ENCODE measurements around the gene BARD1. TPM values are rescaled to one million over a fixed set of nuclear protein-coding genes. Genes with fewer than 3 reads are reported as not detected.

BARD1 gene
- total RNA-seq, 1 experiment from 2014 or later = 26.1 TPM

DNA sequence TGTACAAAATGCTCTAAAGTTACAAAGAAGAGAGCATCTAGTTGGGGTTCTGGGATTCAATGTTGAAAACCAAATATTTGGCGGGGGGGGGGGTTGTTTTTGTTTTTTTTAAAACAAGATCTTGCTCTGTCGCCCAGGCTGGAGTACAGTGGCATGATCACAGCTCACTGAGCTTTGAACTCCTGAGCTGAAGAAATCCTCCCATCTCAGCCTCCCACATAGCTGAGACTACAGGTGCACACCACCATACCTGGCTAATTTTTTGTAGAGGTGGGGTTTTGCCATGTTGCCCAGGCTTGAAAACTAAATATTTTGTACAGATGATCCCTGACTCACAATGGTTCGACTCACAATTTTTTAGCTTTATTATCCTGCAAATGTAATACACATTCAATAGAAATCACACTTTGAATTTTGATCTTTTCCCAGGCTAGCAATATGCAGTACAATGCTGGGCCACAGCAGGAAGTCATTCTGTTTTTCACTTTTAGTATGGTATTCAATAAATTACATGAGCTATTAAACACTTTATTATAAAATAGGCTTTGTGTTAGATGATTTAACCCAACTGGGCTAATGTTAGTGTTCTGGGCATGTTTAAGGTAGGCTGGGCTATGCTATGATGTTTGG is 7.6 kb downstream of the BARD1 start:
- Mint-ChIP-seq H3K27ac (ENCODE audit: unreplicated experiment) (no peak overlapping the region), H3K36me3 (ENCODE audit: insufficient read depth, unreplicated experiment) (peaks cover 24% of the 10 kb centered on the region), H3K9me3 (ENCODE audit: unreplicated experiment) (no peaks in the 10 kb centered on the region), H3K4me1 (ENCODE audit: low read depth, unreplicated experiment) (peaks cover 15% of the 10 kb centered on the region), H3K4me3 (ENCODE audit: unreplicated experiment) (no peak overlapping the region), H3K27me3 (ENCODE audit: insufficient read depth, unreplicated experiment) (no peaks in the 10 kb centered on the region)
- BruUV-seq (replicated peaks) = no TSS peak
- Histone ChIP-seq H3K27me3 (replicated peaks; ENCODE audit: control insufficient read depth, insufficient read depth, low read length) (no peaks in the 10 kb centered on the region), H3K4me1 (0 out of 2 replicates have a peak, but pooled peaks cover 2% of the 10 kb centered on the region), H3K36me3 (ENCODE audit: control insufficient read depth, insufficient read depth, low read length) (no peaks in the 10 kb centered on the region), H3K4me3 (ENCODE audit: low read depth, low read length) (no peak overlapping the region), H3K9me3 (no peaks in the 10 kb centered on the region)
- TF ChIP-seq, protein P1, sequence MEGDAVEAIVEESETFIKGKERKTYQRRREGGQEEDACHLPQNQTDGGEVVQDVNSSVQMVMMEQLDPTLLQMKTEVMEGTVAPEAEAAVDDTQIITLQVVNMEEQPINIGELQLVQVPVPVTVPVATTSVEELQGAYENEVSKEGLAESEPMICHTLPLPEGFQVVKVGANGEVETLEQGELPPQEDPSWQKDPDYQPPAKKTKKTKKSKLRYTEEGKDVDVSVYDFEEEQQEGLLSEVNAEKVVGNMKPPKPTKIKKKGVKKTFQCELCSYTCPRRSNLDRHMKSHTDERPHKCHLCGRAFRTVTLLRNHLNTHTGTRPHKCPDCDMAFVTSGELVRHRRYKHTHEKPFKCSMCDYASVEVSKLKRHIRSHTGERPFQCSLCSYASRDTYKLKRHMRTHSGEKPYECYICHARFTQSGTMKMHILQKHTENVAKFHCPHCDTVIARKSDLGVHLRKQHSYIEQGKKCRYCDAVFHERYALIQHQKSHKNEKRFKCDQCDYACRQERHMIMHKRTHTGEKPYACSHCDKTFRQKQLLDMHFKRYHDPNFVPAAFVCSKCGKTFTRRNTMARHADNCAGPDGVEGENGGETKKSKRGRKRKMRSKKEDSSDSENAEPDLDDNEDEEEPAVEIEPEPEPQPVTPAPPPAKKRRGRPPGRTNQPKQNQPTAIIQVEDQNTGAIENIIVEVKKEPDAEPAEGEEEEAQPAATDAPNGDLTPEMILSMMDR (IDR thresholded peaks at IDR 0.05; ENCODE audit: insufficient read depth in 1 of 2, low read depth in 1 of 2, low read length in 1 of 2, severe bottlenecking in 1 of 2, unreplicated experiment in 1 of 2) = no peak
- intact Hi-C loops (cut with micrococcal nuclease; ENCODE audit: unreplicated experiment) = loop anchor here (10.0 kb wide), 2 partner anchors 207 to 1567 kb away; no protein-coding TSS in a partner anchor
- POLR2A ChIA-PET = no interaction called here
- DNase-seq = no peak
- CTCF ChIA-PET = no interaction called here

- intact Hi-C loops (cut with micrococcal nuclease; ENCODE audit: unreplicated experiment) = loop anchor here (10.0 kb wide), 2 partner anchors 206 to 1566 kb away; no protein-coding TSS in a partner anchor
- H3K9me3 Mint-ChIP-seq (ENCODE audit: unreplicated experiment) = no peaks in the 10 kb centered on the region
- Histone ChIP-seq H3K36me3 (ENCODE audit: control insufficient read depth, insufficient read depth, low read length) (no peaks in the 10 kb centered on the region), H3K4me3 (ENCODE audit: low read depth, low read length) (no peak overlapping the region), H3K27me3 (replicated peaks; ENCODE audit: control insufficient read depth, insufficient read depth, low read length) (no peaks in the 10 kb centered on the region), H3K9me3 (no peaks in the 10 kb centered on the region), H3K4me1 (0 out of 2 replicates have a peak, but pooled peaks cover 2% of the 10 kb centered on the region)
- H3K4me3 Mint-ChIP-seq (ENCODE audit: unreplicated experiment) = no peak overlapping the region
- ChIA-PET CTCF (no interaction called here), POLR2A (no interaction called here)
- no TSS peak for BruUV-seq (replicated peaks)
- H3K27me3 Mint-ChIP-seq (ENCODE audit: insufficient read depth, unreplicated experiment) = no peaks in the 10 kb centered on the region
- H3K27ac Mint-ChIP-seq (ENCODE audit: unreplicated experiment) = no peak overlapping the region
- TF ChIP-seq, protein P1 (IDR thresholded peaks at IDR 0.05; ENCODE audit: insufficient read depth in 1 of 2, low read depth in 1 of 2, low read length in 1 of 2, severe bottlenecking in 1 of 2, unreplicated experiment in 1 of 2) = no peak
- peaks cover 24% of the 10 kb centered on the region for H3K36me3 Mint-ChIP-seq (ENCODE audit: insufficient read depth, unreplicated experiment)
- H3K4me1 Mint-ChIP-seq (ENCODE audit: low read depth, unreplicated experiment) = peaks cover 15% of the 10 kb centered on the region
- no peak for DNase-seq
These were observed 8.4 kb downstream of the BARD1 start for GRCh38 chr2:214801068-214801467.

DNA sequence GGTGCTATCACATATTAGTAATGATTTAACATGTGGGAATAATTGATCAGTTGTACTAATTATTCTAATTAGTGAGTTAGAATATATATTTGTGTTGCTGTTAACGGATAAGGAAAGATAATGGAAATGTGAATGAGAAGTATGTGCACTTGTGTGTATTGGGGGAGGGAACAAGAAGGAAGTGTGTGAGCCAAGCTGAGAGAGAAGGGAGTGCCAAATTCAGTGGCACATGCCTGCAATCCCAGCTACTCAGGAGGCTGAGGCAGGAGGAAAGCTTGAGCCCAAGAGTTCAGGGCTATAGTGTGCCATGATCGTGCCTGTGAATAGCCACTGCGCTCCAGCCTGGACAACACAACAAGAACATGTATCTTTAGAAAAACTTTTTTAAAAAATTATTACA is 9.3 kb downstream of the BARD1 start:
- POLR2A ChIA-PET = no interaction called here
- intact Hi-C loops (cut with micrococcal nuclease; ENCODE audit: unreplicated experiment) = loop anchor here (10.0 kb wide), 2 partner anchors 205 to 1565 kb away; no protein-coding TSS in a partner anchor

More for the DNA sequence above, 9.3 kb downstream of the BARD1 start:
- Mint-ChIP-seq H3K36me3 (ENCODE audit: insufficient read depth, unreplicated experiment) (peaks cover 27% of the 10 kb centered on the region), H3K27me3 (ENCODE audit: insufficient read depth, unreplicated experiment) (no peaks in the 10 kb centered on the region), H3K27ac (ENCODE audit: unreplicated experiment) (no peak overlapping the region), H3K4me1 (ENCODE audit: low read depth, unreplicated experiment) (peaks cover 15% of the 10 kb centered on the region), H3K4me3 (ENCODE audit: unreplicated experiment) (no peak overlapping the region), H3K9me3 (ENCODE audit: unreplicated experiment) (no peaks in the 10 kb centered on the region)
- H3K4me3 ChIP-seq (ENCODE audit: low read depth, low read length) = no peak overlapping the region
- no peaks in the 10 kb centered on the region for H3K27me3 ChIP-seq (replicated peaks; ENCODE audit: control insufficient read depth, insufficient read depth, low read length)
- TF ChIP-seq, protein P1 (IDR thresholded peaks at IDR 0.05; ENCODE audit: insufficient read depth in 1 of 2, low read depth in 1 of 2, low read length in 1 of 2, severe bottlenecking in 1 of 2, unreplicated experiment in 1 of 2) = no peak
- 0 out of 2 replicates have a peak, but pooled peaks cover 2% of the 10 kb centered on the region for H3K4me1 ChIP-seq
- CTCF ChIA-PET = no interaction called here
- BruUV-seq (replicated peaks) = no TSS peak
- H3K9me3 ChIP-seq = no peaks in the 10 kb centered on the region
- DNase-seq = no peak
- no peaks in the 10 kb centered on the region for H3K36me3 ChIP-seq (ENCODE audit: control insufficient read depth, insufficient read depth, low read length)
